GM13976 (cell line): ENCODE data around the gene TNFRSF14.

Experiments used
- DNase-seq: peaks from one replicate; pipeline ENCODE4 v3.0.0; 2012; ENCODE audit warnings: low spot score
- CTCF ChIP-seq: IDR thresholded peaks from 2 replicates; pipeline ENCODE4 v1.5.1; 2012; ENCODE audit warnings: borderline replicate concordance, mild to moderate bottlenecking; ENCODE audit not compliant: insufficient read depth; ENCODE audit errors: extremely low read depth, missing control alignments, control extremely low read depth
- in situ Hi-C: fragments of 300-500 bp; cut with MboI; formaldehyde crosslinking; loops from one replicate; pipeline ENCODE4 v1.12.0; 2022; ENCODE audit warnings: low sequenced_read_pairs, mixed read lengths, inconsistent platforms; ENCODE audit not compliant: unreplicated experiment

TNFRSF14 gene

GRCh38 chr1:2609319-2610035 lies 53.3 kb downstream of the TNFRSF14 start:
- no peak for DNase-seq
- in situ Hi-C loops: no loop called here
- TF ChIP-seq CTCF: no peak

DNA sequence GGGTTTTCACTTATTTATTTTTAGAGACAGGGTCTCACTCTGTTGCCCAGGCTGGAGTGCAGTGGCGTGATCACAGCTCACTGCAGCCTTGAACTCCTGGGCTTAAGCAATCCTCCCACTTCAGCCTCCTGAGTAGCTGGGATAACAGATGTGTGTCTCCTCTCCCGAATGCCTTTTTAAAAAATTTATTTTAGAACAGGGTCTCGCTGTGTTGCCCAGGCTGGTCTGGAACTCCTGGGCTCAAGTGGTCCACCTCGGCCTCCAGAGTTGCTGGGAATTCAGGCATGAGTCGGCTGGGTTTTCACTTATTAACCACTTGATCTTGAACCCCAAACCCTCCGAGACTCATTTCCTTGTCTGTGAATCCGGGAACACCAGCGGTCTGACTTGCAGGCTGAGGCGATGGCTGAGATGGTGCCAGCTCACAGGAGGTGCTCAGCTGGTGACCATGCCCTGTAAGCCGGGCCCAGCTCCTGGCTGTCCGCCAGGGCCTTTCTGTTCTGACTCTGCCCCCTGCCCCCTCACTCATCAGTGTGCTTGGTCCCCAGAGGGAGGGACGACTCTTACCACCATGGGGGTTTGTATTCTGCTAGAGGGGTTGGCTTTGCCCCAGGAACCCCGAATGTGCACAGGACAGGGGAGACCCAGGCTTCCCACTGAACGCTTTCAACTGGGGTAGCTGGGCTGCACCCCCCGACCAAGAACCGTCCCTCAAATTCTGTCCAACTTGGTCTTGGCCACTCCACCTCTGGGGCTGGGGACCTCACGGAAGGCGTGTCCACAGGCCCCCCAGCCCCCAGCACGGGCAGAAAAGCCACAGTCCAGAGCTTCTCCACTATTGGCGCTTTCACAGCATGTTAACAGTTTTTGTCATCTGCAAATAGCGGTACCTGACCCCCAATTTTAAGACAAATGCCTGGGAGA lies 54.1 kb downstream of the TNFRSF14 start:
- no peak for TF ChIP-seq CTCF
- in situ Hi-C loops: no loop called here
- DNase-seq: no peak

DNA sequence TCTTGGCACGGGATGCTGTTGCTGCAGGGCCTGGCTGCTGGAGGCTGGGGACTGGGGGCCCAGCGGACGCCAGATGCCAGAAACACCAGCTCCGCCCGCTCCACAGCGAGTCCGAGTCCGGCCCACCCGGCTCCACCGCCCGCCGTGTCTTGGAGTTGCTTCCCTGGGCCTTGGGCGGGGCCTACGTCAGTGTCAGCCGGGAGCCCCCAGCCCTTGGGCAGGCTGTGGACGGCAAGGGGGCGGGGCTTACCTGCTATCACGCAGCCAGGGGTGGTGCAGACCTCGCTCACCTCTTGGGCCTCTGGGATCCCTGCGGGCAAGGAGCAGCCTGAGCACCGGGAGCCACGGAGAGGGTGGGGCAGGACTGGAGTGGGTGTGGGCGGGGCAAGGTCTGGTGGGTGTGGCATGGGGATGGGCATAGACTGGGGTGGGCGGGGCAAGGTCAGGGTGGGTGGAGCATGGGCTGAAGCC lies 54.9 kb downstream of the TNFRSF14 start:
- TF ChIP-seq CTCF: no peak
- in situ Hi-C loops: no loop called here
- no peak for DNase-seq

DNA sequence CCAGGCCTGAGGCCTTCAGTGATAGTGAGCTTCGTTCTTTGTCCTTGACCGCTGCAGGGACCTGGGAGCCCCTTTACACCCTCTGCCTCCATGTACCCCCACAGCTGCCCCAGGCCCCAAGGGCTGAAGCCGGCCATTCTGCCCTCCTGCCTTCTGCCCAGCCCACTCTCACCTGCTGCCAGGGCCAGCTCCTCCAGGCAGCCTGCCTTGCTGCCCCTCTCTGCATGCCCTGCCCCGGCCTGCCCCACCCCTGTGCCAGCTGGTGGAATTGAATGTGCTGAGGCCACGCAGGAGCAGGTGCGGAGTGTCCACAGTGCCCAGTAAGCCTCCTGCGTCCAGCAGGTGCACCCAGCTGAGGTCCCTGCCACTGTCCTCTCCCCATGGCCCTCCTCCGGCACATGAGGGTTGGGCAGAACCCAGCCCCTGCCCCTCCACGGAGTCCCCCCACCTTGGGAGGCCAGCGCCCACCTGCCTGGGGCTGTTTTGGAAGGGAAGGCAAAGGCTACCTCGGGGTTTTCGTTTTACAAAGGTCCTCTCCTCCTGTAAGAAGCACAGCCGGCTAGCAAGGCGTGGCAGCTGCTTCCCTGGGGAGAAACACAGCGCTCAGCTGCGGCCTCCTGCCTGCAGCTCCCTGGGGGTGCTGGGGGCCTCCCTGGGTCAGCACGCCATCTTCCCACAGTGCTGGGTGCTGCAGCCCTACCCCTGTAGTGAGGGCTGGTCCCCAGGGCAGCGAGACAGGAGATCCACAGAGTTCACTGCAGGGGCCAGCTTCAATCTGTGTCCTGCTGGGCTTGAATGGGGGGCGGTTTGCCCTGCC lies 55.7 kb downstream of the TNFRSF14 start:
- TF ChIP-seq CTCF: no peak
- no peak for DNase-seq
- in situ Hi-C loops: no loop called here

DNA sequence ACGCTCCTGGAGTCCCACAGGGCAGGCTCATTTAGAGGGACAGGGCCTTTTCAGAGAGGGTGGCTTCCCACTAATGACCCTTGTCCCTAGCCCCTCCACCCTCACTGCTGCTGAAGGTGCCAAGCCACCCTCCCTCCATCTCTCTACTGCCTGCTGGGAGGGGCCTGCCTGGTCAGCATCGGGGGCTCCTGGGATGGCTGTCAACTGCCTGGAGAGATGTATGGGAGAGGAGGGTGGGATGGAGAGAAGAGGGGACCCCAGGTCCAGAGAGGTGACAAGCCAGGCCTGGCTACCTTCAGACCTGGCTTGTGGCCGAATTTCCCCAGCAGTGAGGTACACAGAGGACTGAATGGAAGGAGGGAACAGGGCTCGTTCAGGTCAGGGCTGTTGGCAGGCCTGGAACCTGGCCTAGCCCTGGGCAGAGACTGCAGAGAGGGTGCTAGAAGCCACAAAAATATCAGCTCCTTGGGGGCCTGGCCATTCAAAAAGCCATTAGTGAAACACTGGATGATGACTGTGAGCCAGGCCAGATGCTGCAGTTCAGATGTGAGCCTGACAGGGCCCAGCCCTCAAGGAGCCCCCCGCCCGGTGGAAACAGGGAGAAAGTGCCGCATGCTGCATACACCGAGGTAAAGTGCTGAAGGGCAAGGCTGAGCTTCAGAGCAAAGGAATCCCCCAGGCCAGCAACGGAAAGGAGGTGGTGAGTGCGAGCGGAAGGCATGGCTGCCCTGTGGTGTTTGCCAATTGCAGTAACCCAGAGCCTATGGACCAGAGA lies 56.6 kb downstream of the TNFRSF14 start:
- no peak for TF ChIP-seq CTCF
- in situ Hi-C loops: no loop called here
- DNase-seq: no peak
